ENCODE measurements around the gene DCDC2C.

DNA sequence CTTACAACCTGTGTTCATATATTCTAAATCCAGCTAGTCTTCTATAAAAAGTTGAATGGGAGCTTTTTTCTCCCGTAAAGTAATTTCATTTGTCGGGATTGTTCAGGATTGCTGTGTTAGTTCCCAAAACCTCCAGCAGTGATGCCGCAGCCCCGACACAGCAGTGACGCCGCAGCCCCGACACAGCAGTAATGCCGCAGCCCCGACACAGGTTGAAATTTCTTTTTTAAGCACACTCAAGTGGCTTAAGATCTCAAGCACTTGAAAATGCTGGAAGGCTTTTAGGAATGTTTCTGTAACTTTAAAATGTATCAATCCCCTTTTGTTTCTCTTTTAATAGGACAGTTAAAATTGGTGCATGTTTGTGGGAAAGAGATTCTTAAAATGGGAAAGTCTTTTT is 145.4 kb downstream of the DCDC2C start:
- TF ChIP-seq, protein P1, sequence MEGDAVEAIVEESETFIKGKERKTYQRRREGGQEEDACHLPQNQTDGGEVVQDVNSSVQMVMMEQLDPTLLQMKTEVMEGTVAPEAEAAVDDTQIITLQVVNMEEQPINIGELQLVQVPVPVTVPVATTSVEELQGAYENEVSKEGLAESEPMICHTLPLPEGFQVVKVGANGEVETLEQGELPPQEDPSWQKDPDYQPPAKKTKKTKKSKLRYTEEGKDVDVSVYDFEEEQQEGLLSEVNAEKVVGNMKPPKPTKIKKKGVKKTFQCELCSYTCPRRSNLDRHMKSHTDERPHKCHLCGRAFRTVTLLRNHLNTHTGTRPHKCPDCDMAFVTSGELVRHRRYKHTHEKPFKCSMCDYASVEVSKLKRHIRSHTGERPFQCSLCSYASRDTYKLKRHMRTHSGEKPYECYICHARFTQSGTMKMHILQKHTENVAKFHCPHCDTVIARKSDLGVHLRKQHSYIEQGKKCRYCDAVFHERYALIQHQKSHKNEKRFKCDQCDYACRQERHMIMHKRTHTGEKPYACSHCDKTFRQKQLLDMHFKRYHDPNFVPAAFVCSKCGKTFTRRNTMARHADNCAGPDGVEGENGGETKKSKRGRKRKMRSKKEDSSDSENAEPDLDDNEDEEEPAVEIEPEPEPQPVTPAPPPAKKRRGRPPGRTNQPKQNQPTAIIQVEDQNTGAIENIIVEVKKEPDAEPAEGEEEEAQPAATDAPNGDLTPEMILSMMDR (IDR thresholded peaks at IDR 0.05; ENCODE audit: borderline replicate concordance, extremely low read depth, low read length, poor library complexity, severe bottlenecking): no peak
- no peak for TF ChIP-seq EZH2 (IDR thresholded peaks at IDR 0.05; ENCODE audit: borderline replicate concordance, low read depth, low read length, severe bottlenecking)
